ENCODE data around the gene LYPLAL1.

- TF ChIP-seq POLR2A (IDR thresholded peaks at IDR 0.05; ENCODE audit: low read depth, low read length) = no peak
- TF ChIP-seq, protein P1, sequence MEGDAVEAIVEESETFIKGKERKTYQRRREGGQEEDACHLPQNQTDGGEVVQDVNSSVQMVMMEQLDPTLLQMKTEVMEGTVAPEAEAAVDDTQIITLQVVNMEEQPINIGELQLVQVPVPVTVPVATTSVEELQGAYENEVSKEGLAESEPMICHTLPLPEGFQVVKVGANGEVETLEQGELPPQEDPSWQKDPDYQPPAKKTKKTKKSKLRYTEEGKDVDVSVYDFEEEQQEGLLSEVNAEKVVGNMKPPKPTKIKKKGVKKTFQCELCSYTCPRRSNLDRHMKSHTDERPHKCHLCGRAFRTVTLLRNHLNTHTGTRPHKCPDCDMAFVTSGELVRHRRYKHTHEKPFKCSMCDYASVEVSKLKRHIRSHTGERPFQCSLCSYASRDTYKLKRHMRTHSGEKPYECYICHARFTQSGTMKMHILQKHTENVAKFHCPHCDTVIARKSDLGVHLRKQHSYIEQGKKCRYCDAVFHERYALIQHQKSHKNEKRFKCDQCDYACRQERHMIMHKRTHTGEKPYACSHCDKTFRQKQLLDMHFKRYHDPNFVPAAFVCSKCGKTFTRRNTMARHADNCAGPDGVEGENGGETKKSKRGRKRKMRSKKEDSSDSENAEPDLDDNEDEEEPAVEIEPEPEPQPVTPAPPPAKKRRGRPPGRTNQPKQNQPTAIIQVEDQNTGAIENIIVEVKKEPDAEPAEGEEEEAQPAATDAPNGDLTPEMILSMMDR (conservative IDR thresholded peaks at IDR 0.05; ENCODE audit: low read depth, low read length) = no peak
- TF ChIP-seq, protein P2, sequence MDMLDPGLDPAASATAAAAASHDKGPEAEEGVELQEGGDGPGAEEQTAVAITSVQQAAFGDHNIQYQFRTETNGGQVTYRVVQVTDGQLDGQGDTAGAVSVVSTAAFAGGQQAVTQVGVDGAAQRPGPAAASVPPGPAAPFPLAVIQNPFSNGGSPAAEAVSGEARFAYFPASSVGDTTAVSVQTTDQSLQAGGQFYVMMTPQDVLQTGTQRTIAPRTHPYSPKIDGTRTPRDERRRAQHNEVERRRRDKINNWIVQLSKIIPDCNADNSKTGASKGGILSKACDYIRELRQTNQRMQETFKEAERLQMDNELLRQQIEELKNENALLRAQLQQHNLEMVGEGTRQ (IDR thresholded peaks at IDR 0.05; ENCODE audit: low read depth, low read length) = no peak
- TF ChIP-seq MXI1 (IDR thresholded peaks at IDR 0.05; ENCODE audit: borderline replicate concordance, low read depth, low read length) = no peak
- no peak for TF ChIP-seq CEBPB (IDR thresholded peaks at IDR 0.05; ENCODE audit: low read depth, low read length)
- no peak for TF ChIP-seq MAZ (IDR thresholded peaks at IDR 0.05; ENCODE audit: borderline replicate concordance, low read depth, low read length)
- TF ChIP-seq RFX5 (IDR thresholded peaks at IDR 0.05; ENCODE audit: low read depth, low read length) = no peak
- no peak for TF ChIP-seq CHD1 (IDR thresholded peaks at IDR 0.05; ENCODE audit: low read depth, low read length)
- TF ChIP-seq MAFK (IDR thresholded peaks at IDR 0.05; ENCODE audit: low read depth, low read length) = no peak
- TF ChIP-seq SMC3 (IDR thresholded peaks at IDR 0.05; ENCODE audit: low read depth, low read length) = no peak
- no peak for TF ChIP-seq RCOR1 (IDR thresholded peaks at IDR 0.05; ENCODE audit: insufficient replicate concordance, low read length)
- no peak for TF ChIP-seq FOS (IDR thresholded peaks at IDR 0.05; ENCODE audit: low read depth, low read length)
- TF ChIP-seq ELK1 (IDR thresholded peaks at IDR 0.05; ENCODE audit: borderline replicate concordance, low read depth, low read length) = no peak
- no peak for TF ChIP-seq RAD21 (IDR thresholded peaks at IDR 0.05; ENCODE audit: low read length)
Observed at GRCh38 chr1:219147571-219148019, 26.1 kb upstream of the LYPLAL1 start.

Measured in IMR-90 (cell line).